ENCODE results near the gene SLC22A2.
"Not testable (repeated sequence)": the region's sequence is repeated elsewhere in the genome, so short reads cannot be mapped to it uniquely, and the experiment has no call there.

The SLC22A2 gene

DNA sequence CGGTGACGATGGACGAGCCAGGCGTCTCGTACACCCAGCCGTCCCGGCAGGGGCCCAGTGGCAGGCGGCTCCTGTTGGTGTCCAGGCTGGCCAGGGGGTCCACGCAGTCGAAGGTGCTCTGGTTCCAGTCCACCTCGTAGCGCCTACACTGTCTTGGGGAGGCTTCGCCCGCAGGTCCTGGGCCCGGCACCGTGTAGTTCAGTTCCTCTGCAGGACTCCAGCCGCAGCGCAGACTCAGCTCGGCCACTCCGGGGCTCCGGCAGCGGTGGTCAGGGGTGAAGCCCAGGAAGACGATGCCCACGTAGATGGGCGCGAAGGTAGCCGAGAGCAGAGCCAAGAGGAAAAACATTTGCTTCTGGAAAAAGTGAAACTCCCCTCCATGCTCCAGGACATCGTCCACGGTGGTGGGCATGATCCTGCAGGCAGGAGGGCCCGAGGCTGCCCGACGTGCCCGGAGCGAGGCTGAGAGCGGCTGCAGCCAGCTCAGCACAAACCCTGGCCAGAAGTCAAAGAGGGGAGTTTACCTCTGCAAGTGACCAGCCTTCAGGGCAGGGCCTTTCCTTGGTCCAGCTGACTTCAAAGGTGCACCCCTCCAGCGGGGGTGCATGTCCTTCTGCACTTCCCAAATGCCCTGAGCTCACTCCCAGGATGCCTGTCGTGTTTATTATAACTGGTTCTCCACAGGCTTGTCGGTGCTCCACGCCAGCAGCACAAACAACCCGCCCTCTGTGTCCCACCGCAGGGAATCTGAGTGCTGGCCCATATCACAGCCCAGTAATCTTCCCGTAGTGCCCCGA lies at the start of gene SLC22A2:
Gene SLC22A2 (minus strand): TSS at position 476 of the 797 bp plus-strand sequence. CDS start 64 bp downstream, at position 412.
- DNase-seq: no peak

DNA sequence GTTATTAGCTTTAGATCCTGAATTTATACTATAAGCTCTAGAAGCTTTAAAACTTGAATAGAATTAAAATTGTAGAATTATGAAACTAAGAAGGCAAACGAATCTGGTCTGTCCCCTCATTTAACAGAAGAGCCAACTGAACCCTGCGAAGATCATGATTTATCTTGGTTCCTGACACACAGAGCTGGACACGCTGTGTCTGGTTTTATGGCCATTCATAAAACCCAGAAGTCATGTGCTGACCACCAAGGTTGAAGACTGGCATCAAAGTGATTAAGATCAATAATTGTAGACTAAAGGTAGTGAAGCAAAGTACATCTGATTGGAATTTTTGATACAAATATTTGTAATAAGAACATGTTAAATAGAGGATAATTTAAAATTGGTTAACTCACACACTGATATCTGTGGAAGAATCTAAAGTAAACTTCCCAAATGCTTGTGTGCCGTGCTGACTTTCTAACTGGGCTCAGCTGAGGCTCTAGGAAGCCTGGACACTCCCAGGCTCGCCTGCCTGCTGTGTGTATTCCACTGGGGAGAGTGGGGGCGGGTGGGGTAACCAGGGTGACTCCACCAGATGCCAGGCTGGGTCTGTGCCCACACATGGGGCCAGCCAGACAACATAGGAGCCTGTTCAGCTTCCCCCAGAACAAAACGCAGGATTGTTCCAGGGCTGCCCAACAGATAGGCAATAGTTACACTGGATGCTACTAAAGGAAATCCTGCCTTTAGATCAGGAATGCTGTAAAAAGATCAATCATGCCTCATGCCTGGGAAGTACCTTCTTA lies 47.5 kb upstream of the SLC22A2 start:
- DNase-seq: no peak

DNA sequence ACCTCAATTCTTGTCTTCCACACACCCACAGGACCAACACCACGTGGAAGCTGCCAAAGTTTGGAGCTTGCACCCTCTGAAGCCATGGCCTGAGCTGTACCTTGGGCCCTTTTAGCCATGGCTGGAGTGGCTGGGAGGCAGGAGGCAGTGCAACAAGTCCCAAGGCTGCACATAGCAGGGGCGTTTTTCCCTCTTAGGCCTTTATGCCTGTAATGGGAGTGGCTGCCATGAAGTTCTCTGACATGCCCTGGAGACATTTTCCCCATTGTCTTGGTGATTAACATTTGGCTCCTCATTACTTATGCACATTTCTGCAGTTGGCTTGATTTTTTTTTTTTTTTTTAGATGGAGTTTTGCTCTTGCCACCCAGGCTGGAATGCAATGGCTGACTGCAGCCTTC lies 45.2 kb upstream of the SLC22A2 start:
- no peak for DNase-seq

DNA sequence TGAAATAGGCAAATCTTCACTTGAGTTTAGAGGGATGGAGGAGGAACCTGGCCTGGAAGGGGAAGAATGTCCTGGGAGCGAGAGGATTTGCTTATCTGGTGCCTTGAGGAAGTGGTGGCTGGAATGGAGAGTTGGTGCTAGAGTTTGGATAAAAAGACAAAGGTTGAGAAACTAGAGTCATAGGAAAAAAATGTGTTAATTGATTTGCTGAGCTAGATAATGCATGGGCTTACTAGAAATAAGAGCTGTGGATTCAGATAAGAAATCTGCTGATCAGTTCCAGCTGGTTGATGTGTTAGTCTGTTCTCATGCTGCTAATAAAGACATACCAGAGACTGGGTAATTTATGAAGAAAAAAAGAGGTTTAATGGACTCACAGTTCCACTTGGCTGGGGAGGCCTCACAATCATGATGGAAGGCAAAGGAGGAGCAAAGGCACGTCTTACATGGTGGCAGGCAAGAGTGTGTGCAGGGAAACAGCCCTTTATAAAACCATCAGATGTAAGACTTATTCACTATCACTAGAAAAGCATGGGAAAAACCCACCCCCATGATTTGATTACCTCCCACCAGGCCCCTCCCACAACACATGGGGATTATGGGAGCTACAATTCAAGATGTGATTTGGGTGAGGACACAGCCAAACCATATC lies 43.9 kb upstream of the SLC22A2 start:
- not testable (repeated sequence) for DNase-seq

DNA sequence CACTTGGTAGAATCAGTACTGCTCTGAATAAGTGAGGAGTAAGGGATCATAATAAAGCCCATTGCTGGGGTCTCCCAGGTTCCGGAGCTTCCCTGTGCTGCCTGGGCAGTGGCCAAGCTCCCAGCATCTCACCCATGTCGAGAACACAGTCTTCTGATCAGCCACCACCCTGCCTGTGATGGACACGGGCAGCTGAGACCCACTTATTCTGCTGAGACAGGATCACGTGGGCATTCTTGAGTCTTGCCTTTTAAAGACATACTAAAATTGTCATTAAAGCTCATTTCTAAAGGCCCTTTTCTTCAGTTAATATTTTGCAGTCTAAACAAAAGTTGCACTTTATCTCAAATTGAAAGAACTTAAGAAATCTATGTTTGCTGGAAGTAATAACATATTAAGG lies 42.7 kb upstream of the SLC22A2 start:
- no peak for DNase-seq

DNA sequence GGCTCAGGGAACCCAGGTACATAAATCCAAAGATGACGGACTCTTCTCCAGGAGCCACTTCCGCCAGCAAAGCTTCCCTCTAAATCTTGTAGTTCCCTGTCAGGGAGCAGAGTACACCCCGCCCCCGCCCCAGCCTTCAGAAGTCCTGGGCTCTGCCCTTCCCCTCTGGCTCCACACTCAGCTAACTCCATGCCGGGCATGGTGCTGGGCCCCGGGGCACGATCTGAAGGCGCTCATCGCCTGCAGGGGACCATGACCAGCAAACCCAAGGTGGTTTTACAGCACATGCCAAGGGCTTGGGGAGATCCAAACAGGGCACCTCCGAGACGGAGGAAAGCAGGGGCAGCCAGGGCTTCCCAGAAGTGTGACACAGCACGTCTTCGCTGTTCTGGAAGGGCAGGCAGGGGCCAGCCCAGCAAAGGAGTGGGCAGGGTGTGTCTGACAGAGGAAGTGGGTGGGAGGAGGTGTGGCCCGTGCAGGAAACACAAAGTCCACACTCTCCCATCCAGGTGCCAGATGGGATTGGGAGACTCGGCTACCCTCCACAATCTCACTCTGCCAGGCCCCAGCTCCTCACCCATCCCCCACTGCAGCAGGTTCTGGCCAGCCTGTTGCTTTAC lies 41.6 kb upstream of the SLC22A2 start:
- DNase-seq: no peak

DNA sequence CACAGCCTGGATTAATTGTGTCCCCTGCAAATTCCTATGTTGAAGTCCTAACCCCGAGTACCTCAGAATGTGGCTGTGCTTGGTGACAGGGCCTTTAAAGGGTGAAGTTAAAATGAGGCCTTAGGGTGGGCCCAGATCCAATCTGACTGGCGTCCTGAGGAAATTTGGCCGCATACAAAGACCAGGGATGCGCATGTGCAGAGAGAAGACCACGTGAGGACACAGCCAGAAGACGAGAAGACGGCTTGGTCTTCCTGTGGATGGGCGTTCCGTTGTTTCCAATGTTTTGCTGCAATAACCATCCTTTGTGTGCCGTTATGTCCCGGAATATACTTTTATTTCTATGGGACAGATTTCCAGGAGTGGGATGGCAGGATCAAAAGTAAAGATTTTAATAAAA lies 40.9 kb upstream of the SLC22A2 start:
- DNase-seq: no peak

DNA sequence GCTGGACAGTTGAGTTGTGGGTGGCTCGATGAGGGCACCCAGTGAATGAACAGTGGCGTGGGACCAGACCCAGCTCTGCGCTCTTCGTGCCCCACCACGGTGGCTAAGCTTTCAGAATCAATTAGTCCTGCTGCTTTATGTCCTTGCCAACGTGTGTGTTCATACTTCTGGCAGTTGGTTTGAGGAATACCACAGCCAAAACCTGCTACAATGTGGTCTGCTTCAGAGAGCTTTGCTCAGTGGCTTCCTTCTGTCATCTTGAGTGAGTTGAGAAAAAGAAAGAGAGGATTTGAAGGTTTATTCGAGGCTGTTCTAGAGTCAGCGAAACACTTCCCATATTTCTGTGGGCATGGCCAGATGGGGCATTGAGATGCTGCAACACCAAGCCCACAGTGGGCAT lies 39.5 kb upstream of the SLC22A2 start:
- no peak for DNase-seq

DNA sequence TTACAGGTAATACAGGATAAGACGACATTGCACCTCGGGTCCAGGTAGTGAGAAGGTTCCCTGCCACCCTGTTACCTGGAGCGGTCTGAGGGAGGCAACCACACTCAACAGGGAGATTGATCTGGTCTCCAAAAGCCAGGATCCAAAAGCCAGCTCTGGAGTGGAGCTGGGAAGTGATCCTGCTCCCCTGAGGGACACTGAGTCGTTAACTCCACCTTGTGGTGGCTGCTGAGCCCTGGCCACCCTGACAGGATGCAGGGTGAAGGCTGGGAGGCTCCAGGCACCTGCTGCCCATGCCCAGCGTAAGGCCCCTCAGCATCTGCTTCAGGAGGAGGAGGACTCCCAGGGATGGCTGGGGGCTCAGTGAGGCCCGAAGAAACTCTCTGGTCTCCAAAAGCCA lies 38.7 kb upstream of the SLC22A2 start:
- no peak for DNase-seq

DNA sequence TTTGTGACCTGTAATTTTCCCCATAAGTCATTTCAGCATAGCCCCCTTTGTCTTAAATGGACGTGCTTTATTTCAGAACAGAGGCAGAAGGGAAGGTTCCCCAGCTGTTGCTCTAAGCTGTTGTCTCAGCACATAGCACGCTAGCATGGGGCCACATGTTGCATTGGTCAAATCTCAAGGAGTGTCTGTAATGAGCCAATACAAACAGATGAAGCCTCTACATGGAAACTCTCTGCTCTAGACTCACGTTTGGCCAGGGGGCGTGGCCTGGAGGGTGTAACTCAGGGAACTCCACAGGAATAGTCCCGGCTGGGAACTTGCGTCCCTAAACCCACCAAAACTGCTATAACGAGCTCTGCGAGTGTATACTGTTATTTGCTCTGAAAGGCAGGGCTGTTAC lies 35.2 kb upstream of the SLC22A2 start:
- DNase-seq: no peak

DNA sequence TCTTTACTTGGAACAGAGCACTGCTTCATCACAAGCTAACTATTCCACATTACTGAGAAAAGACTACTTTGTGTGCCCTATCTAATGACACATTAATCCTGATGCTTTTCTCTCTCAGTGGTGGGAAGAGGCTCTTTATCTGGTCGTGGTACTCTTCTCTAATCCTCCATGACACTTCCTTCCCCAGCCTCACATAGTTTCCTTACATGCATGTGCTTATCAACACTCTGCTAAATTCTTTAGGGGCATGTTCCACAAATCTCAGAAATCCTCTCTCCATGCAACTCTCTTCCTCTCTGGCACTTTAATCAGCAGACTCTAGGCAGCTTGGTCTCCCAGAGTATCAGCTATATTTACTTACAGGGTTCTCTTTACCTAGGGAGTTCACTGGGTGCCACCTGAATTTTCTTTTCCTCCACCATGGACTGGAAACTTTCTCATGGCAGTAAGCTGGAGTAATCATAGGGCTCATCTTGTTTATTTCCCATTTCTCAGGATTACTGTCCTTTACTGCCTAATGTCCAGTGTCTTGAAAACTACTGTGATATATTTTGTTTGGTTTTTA lies 27.0 kb upstream of the SLC22A2 start:
- no peak for DNase-seq

DNA sequence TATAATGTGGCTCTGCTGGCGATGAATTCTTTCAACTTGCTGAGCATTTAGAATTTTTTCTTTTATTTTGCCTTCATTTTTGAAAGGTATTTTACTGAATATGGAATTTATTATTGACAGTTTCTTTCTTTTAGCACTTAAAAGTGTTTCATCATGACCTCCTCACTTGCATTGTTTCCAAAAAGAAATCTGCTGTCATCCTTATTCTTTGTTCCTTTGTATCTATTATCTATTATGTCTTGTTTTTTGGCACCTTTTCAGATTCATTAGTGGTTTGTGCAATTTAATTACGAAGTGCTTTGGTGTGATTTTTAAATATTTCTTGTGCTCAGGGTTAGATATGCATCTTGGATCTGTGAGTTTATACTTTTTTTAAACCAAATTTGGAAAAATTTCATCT lies 26.0 kb upstream of the SLC22A2 start:
- no peak for DNase-seq

DNA sequence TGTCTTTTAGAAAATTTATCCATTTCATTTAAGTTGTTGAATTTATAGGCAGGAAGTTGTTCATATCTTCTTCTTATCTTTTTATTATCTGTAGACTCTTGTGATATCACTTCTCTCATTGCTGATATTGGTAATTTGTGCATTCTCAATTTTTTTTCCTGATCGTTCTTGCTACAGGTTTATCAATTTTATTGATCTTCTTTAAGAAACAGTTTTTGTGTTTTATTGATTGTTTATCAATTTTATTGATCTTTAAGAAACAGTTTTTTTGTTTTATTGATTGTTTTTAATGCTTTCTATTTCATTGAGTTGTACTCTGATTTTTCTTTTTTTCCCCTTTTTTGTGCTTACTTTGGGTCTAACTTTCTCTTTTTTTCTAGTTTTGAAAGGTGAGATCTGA lies 23.8 kb upstream of the SLC22A2 start:
- DNase-seq: no peak

DNA sequence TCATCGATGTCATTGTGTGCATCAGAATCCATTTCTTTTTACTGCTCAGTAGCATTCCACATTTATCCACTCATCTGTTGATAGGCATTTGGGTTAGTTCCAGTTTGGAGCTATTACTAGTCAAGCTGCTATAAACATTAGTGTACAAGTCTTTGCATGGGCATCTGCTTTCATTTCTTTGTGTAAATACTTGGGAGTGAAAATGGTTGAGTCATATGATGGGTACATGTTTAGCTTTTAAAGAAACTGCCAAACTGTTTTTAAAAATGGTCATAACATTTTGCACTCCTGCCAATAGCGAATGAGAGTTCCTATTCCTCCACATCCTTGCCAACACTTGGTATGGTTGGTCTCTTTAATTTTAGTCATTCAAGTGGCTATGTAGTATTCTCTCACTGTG lies 21.2 kb upstream of the SLC22A2 start:
- no peak for DNase-seq

DNA sequence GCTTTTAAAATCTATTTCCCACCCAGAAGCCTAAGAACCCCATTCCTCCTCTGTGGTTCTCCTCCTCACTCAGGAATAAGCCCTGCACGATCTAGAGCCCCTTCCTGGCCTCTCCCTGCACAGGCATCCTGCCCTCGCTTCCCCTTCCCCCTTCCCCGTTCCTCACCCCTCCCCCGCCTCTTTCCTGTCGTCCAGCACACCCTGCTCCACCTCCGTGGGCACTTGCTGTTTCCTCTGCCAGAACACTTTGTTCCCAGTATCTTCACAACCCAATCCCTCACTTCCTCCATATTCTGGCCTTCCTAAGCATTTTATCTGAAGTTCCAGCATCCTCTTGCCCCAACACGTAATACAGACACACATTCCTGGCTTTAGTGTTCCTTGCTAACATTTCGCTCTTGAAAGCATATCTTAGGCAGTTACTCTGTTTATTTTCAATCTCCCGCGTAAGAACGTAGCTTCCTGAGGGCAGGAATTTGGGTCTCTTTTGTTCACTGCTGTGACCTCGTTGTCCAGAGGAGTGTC lies 20.2 kb upstream of the SLC22A2 start:
- DNase-seq: no peak

DNA sequence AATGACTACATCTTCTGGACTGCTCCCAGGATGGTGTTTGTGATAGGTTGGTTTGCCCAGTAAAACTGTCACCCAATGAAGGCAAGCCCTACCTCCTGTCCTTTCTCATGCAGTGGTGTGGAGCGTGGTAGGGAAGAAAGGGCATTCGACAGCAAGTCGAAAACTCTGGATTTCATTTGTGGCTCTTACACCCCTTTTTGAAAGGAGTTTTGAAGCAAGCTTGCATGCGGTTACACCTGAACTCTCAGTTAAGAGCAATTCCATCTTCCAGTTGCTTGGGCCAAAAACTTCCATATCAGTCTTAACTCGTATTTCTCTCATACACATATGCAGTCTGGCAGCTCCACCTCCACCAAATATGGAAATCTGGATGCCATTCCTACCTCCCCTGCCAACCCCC lies 19.7 kb upstream of the SLC22A2 start:
- no peak for DNase-seq

DNA sequence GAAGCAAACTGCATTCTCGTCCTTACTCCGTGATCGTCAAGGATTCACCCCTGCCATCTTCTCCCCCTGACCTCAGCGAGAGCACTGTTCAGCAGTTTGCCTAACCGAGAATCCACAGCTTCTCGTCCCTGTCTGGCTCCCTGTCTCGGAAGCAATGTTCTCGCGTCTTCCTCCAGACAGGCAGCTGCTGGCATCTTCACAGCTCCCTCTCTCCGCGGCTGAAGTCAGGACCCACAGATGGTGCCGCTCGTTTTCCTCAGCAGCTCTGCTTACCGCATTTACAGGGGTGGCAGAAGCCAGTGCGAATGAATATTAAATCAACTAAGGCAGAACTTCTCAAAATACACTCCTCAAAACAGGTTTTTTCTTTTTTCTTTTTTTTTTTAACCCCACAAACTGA lies 18.9 kb upstream of the SLC22A2 start:
- no peak for DNase-seq

DNA sequence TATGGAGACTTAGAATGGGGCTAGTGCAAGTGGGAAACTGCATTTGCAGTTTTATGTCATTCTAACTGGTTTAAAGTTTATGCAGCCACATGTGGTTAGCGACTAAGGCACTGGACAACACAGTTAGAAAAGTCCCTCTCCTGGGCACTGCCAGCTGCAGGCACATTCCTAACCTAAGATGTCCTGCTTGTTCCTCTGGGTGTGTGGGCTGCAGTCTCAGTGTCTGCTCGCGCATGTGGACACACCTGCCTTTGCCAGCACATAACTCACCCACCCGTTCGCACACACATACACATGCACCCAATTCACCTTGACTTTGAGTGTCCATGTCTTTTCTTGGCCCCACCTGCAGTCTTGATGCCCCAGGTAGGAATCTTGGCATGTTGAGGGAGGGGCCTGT lies 18.5 kb upstream of the SLC22A2 start:
- no peak for DNase-seq

DNA sequence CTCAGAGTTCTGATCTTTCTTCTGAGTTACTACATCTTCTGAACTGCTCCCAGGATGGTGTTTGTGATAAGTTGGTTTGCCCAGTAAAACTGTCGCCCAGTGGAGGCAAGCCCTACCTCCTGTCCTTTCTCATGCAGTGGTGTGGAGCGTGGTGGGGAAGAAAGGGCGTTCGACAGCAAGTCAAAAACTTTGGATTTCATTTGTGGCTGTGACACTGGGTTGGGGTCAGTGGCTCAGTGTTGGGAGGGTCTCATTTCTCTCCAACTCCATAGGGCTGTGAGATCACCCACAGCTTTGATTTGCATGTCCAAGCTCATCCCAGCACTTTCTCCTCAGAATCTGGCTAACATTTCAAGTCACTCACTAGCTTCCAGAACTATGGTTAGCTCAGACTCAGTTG lies 17.5 kb upstream of the SLC22A2 start:
- no peak for DNase-seq

DNA sequence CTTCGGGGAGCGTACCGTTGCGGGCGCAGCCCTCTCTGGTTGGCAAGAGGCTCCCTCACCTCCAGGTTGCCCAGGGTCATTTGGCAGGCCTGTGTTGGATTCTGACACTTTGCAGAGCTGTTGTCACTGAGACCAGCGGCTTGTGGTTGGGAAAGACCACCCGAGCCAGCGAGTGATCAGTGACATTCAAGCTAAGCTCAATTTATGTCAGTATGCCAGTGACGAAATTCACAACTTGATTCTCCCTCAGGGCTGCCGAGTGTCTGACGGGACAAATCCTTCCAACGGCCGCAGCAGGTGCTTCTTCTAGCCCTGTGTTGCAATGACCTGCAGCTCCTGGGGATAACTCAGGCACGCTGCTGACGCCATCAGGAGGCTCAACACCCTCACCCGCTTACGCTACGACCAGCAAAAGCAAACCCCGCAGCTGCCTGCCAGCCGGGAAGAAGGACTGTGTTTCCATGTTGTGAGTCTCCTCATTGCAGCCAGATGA lies 16.9 kb upstream of the SLC22A2 start:
- no peak for DNase-seq

DNA sequence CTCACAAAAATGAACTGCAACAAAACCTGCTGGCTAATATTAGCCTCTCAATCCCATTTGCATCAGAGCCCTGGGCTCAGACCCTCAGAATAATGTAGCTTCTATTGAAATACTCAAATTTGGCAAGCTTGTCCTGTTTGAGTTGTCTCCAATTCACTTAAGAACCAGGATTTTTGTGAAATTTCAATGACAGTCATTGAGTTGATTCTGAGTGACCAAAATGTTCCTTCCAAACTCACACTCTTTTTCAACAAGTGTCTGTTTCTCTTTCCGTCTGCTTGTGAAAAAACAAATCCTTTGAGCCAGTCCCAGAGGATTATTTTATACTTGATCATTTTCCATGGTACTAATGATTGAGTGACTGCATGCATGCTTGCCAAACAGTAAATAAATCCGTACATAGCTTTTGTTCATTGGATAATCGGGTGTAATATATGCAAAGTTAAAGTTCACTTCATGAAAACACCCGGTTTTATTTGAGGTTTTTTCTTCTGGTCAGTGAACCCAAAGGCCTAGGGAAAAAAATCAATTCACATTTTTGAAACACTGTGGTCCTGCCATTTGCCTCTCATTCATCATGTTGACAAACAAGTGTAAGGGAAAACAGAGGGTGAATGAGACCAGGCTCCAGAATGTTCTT lies 16.4 kb upstream of the SLC22A2 start:
- no peak for DNase-seq

DNA sequence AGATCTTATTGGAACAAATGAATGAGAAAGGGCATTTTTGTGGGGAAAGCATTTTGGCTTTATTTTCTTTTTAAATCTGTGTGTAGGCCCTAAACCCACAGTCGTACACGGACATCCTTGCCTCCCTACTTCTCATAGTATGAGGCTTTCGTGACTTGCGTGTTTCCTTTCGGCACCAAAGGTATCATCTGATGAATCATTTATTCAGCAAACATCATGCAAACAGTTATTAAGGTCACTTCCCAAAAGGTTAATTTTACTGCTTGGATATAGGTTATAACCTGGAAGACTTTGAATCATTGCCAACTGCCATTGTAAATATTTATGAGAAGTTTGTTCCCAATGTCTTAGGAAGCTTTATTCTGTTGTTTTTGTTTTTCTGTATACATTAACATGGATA lies 15.1 kb upstream of the SLC22A2 start:
- no peak for DNase-seq
